GM19463 (cell line): ENCODE results near the gene TCEAL1.
"Not testable (repeated sequence)": the region's sequence is repeated elsewhere in the genome, so short reads cannot be mapped to it uniquely, and the experiment has no call there.

Source experiments
- ATAC-seq: cut with Tn5 transposase; IDR thresholded peaks from one replicate; pipeline ENCODE4 v1.9.1; 2021; ENCODE audit warnings: mild to moderate bottlenecking, moderate library complexity; ENCODE audit not compliant: unreplicated experiment

TCEAL1 gene

GRCh38 chrX:103628386-103629317, at the start of gene TCEAL1:
Gene TCEAL1, plus strand, starts transcription at chrX:103628975. Its CDS starts 942 bp downstream, at chrX:103629917.
- ATAC-seq: peak; percentile 63

DNA sequence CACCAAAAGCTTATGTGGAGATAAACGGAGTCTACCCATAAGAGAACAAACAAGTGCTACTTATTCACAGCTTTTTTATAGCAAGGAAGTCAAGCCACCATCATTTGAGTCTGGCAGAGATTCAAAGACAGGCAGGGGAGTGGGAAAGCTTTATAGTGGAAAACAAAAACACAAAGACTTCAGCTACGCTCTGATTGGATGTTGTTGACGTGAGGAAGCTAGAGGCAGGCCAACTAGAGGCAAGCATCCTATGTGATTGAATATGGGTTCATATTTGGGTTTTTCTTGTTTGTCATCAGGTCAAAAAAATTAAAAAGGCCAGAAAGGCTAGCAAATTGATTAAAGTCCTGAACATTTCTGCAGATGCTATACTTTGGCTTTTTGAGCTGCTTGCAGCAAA, 44.2 kb upstream of the TCEAL1 start:
- no peak for ATAC-seq

DNA sequence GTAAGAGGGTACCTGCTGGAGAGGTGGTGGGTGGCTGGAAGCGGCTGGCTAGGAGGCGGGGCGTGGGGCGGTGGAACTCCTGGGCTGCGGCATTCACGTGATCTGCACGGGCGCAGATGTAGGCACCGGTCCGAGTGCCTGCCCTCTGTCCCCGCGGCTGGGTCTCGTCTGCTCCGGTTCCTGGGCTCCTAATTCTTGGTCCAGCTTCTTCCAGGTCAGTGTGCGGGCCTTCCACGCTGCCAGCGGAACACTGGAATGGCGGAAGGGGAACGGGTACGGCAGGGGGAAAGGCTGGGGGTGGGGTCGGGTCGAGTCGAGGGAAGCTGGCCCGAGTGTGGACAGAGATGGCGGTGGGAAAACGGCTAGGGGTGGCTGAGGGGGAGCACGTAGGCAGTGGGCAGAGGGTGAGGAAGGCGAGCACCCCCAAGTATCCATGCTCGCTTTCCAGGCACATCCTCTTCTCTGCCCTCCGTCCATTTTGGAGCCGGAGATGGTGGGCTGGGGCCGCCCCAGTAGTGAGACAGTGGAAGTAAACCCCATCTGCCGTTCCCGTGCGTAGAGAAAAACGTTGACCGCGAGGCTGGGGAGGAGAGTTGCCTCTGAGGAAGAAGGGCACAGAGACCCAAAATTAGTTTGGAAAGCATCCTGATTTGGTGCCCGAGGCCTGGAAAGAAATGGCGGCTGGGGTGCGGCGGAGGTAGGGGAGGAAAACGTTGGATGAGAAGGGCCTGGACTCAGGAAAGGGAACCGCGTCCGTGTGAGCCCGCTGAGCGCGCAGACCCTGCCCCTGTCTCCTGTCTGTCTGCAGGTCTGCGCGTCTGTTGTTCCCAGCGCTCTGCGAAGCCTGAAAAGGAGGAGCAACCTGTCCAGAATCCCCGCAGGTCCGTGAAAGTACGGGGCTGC, 43.1 kb upstream of the TCEAL1 start, which contains the start of gene TCEAL4:
Gene TCEAL4 (plus strand): TSS at position 105 of the 903 bp plus-strand sequence. CDS start 1,161 bp downstream, outside the sequence.
- ATAC-seq: peak; percentile 85

- ATAC-seq: peak; percentile 29
These were observed 42.5 kb upstream of the TCEAL1 start for GRCh38 chrX:103586314-103586646.

DNA sequence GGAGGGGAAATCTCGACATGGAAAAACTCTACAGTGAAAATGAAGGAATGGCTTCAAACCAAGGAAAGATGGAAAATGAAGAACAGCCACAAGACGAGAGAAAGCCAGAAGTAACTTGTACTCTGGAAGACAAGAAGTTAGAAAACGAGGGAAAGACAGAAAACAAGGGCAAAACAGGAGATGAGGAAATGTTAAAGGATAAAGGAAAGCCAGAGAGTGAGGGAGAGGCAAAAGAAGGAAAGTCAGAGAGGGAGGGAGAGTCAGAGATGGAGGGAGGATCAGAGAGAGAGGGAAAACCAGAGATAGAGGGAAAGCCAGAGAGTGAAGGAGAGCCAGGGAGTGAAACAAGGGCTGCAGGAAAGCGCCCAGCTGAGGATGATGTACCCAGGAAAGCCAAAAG, 42.1 kb upstream of the TCEAL1 start:
- ATAC-seq: no peak

GRCh38 chrX:103592295-103592694, 36.5 kb upstream of the TCEAL1 start:
- not testable (repeated sequence) for ATAC-seq

- not testable (repeated sequence) for ATAC-seq
These were observed 33.6 kb upstream of the TCEAL1 start for GRCh38 chrX:103595202-103595601.

DNA sequence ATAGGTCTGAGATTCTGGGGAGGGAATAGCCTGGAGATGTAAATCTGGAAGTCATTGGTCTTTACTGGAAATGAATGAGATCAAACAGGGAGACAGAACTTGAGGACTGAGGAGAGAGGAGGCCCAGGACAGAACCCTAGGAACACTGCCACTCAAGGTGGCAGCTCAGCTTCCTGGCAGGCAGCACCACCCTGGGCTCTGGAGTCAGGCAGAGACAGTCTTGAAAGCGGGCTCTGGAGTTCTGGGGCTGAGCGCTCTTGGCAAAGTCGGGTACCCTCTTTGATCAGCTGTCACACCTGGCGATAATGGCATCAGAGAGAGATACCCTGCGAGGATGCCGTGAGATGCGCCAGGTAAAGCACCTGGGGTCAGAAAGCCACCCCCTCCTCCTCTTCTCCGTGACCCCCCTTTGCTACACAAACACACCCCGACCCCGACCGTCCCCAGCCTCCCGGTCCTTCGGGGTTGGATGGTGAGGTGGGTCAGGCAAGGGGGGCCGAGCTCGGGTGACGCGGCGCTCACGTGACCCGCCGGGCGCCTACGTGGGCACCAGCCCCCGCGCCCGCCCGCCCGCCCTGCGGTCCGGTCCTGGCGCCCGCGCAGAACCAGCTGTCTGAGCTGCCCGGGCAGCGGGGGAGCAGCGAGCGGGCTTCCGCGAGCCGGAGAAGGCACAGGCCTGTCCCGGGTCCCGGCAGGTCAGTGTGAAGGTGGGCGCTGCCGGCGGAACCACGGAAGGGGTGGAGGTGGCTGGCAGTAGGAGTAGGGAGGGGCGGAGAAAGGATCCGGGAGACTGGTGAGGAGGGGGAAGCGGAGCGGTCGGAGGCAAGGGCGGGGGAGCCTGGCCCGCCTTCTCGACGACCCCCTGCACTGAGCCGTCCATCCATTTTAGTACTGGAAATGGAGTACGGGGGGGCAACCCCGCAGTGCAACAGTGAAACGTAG, 21.1 kb upstream of the TCEAL1 start, which contains the start of gene TCEAL3:
Gene TCEAL3 (plus strand): TSS at position 600 of the 942 bp plus-strand sequence. CDS start 1,102 bp downstream, outside the sequence.
- peak; percentile 83 for ATAC-seq

GRCh38 chrX:103608306-103608963, 20.3 kb upstream of the TCEAL1 start:
- ATAC-seq: peak; percentile 19

- ATAC-seq: no peak
These were observed 18.5 kb upstream of the TCEAL1 start for GRCh38 chrX:103610282-103610681.

DNA sequence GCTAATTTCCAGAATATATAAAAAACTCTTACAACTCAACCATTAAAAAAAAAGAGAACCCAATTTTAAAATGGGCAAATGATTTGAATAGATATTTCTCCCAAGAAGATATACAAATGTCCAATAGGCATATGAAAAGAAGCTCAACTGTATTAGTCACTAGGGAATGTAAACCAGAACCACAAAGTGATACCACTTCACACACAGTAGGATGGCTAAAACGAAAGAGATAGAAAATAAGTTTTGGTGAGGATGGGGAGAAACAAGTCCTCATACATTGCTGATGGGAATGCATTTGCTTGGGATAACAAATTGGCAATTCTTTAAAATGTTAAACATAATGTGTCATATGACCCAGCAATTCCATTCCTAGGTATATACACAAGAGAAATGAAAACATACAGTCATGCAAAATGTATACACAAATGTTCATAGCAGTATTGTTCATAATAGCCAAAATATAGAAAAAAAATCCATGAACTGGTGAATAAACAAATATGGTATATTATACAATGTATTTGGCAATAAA, 15.3 kb upstream of the TCEAL1 start:
- no peak for ATAC-seq

DNA sequence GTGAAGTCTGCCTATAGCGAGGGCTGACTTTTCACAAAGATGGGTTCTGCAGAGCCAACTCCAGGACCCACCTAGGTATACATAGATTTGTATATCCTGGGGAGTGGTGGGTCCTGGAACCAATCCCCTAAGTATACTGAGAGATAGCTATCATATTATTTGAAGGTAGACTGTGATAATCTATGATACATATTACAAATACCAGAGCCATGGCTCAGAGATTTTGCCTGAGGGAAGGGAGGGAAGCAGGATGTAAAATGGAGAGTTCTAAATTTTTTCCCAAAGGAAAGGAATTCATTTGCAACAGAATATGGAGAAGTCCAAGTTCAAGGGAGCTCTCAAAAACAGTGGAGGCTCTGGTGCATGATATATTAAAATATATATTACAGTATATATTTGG, 13.8 kb upstream of the TCEAL1 start:
- ATAC-seq: no peak

DNA sequence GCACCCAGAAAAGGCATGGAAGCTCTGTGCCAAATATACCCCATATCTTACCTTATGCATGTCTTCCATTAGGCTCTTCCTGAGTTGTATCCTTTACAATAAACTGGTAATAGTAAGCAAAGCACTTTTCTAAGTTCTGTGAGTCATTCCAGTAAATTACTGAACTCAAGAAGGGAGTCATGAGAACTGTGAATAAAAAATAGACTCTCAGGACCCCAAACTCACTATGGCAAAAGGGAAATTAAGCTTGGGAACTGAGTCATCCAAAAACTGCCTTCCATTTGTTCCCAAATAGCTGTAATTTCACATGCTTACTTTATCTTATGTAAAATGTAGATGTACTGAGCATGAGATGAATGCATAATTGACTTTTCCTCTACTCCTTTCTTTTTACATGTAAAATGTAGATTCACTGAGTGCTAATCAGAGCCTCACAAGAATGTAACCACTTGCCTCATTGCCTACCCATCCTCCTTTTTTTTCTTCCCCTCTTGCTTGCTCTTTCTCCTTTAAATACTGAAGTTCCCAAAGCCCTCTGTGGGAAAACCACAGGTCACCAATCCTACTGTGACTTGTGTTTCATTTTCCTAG, 12.9 kb upstream of the TCEAL1 start:
- ATAC-seq: no peak

- ATAC-seq: no peak
These were observed 12.0 kb upstream of the TCEAL1 start for GRCh38 chrX:103616676-103617186.

DNA sequence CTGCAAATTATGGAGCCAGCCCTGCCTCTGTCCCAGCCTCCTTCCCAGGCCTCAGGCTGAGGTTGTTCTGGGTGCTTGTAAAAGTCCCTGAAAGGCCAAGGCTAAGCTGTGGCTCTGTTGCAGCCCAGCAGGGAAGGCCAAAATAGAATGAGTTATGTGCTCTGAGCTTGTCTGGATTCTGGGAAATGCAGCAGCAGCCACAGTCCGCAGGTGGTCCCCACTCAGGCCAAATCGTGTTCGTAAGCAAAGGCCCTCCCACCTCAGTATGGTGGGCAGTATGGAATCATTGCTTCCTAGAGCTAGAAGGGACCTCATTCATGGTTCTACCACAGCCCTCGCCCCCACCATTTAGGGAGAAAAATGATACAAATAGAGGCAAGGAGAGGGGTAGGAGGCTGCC, 4.7 kb upstream of the TCEAL1 start:
- no peak for ATAC-seq

DNA sequence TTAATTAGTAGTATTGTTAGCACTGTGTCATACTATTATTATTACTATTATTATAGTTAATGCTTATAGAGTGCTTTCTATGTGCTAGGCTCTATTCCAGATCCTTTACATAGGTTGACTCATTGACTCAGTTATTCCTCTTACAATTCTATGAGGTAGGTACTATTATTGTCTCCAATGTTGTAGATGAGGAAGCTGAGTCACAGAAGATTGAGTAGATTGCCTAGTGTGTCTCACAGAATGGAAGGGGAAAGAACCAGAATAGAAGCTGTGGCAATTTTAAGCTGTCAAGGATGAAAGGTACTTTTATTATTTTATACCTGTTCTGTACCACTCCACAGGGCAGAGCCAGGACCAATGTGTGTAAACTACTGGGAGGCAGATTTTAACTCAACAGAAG, 1.9 kb upstream of the TCEAL1 start:
- ATAC-seq: no peak

- peak; percentile 35 for ATAC-seq
These were observed 769 bp downstream of the TCEAL1 start for GRCh38 chrX:103629318-103630170.

DNA sequence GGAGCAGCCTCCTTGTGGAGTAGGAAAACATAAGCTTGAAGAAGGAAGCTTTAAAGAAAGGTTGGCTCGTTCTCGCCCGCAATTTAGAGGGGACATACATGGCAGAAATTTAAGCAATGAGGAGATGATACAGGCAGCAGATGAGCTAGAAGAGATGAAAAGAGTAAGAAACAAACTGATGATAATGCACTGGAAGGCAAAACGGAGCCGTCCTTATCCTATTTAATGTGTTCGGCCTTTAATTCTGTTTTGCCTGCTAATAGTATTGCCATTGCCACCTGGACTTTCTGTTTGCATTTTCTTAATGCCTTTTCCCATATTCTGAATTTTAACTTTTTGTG, 1.4 kb downstream of the TCEAL1 start:
- peak; percentile 1 for ATAC-seq
